UCSD-AML1 (cell line): ENCODE data around the gene RIT1.

Source experiments
- DNase-seq: peaks from one replicate; lab custom pipeline; 2025; ENCODE audit not compliant: unreplicated experiment; lab: John Stamatoyannopoulos, UW

Gene RIT1

DNA sequence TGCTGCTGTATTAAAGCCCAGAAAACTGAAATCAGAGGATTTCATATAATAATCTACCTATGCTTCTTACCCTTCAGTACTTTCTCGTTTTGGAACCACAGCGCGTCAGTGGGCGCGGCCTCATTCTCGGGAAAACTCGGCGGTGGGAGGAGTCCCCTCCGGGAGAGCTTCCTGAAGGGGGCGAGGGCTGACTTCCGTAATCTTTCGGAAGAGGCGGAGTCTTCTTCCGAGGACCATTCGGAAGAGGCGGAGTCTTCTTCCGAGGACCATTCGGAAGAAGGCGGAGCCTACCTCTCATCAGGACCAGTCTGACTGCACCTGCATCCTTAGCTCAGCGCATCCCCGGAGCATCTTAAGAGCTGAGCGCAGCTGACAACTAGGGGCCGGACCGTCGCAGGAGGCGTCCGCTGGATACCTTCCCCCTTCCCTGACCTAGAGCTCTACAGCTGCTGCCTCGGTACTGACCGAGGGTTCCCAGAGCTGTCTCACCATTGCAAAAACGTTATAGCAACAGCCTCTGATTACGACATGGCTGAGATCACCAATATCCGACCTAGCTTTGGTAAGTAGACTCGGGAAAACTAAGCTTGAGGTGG is 51.8 kb downstream of the RIT1 start, which contains the start of gene SYT11:
Gene SYT11 (plus strand): TSS at position 334 of the 596 bp plus-strand sequence. CDS start 195 bp downstream, at position 529.
- DNase-seq = peak; percentile 93

DNA sequence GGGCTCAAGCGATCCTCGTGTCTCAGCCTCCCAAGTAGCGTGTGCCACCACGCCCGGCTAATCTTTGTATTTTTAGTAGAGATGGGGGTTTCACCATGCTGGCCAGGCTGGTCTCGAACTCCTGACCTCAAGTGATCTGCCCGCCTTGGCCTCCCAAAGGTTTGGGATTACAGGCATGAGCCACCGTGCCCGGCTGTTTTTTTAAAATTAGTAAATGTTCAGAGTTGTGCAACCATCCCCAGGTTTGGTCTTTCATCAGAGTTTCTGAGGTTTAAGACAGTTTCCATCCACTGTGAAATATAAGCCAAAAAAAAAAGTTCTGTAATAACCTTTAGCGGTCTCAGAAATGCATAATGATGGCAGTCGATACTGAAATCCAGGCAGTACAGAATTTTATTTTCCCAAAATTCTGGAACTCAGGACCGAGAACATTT is 52.3 kb downstream of the RIT1 start:
- no peak for DNase-seq

GRCh38 chr1:155856975-155857930 is 53.9 kb downstream of the RIT1 start, which contains the start of gene GON4L:
TSS of gene GON4L (minus strand) at chr1:155857214. CDS start at chr1:155853780, 3,434 bp downstream.
- peak; percentile 89 for DNase-seq

DNA sequence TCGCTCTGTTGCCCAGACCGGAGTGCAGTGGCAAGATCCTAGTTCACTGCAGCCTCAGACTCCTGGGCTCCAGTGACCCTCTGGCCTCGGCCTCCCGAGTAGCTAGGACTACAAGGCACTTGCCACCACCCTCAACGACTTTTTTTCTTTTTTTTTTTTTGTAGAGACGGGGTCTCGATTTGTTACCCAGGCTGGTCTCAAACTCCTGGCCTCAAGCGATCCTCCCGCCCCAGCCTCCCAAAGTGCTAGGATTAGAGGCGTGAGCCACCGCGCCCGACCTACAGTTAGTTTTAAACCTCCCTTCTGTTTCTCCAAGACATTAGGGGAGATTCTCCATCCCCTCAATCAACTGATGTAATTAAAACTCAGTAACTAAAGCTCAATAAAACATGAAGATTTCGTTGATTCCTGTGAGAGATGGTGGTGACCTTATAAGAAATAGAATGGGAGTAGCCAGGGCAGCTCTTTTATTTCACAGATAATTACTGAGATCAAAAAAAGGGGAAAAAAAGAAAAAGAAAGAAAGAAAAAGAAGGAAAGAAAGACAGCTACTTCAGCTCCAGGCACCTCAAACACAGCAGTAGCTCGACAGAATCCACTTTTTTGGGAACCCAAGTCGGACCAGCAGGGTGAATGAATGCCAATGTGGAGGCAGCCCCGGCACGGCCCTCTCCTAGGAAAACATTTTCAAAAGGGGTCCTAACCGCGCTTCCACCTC is 54.7 kb downstream of the RIT1 start:
- no peak for DNase-seq

GRCh38 chr1:155850345-155850744 is 60.8 kb downstream of the RIT1 start:
- no peak for DNase-seq

DNA sequence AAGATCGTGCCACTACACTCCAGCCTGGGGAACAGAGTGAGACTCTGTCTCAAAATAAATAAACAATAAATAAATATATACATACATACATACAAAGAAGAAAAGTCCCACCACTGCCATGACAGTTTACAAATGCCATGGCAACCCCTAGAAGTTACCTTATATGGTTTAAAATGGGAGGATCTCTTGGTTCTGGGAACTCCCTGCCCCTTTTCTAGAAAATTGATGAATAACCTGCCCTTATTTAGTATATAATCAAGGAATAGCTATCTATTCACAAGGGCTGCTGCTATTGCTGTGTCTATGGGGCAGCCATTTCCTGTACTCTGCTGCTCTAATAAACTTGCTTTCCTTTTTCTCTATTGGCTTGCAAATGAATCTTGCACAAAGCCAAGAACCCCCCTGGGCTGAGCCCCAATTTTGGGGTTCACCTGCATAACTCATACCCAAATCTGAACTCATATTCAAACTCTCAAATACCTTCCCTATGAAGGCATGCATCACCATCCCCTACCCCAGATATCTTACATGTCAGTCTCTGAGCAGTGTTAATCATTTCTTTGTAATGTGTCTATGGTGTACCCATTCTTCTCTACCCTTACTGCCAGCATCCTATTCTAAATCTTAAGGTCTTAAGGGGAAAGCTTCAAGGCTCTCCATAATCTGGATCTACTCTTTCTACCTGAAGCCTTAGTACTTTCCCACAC is 63.2 kb downstream of the RIT1 start:
- DNase-seq = no peak
